GM18868 (cell line): ENCODE results near the gene DIPK1C.

Source experiments
- ATAC-seq: cut with Tn5 transposase; IDR thresholded peaks from one replicate; pipeline ENCODE4 v1.9.1; 2021; ENCODE audit warnings: mild to moderate bottlenecking, moderate library complexity; ENCODE audit not compliant: unreplicated experiment

DIPK1C gene

GRCh38 chr18:74454279-74454751, 2.8 kb downstream of the DIPK1C start:
- no peak for ATAC-seq

GRCh38 chr18:74453642-74454198, 3.4 kb downstream of the DIPK1C start:
- no peak for ATAC-seq

GRCh38 chr18:74453016-74453566, 4.0 kb downstream of the DIPK1C start:
- ATAC-seq: no peak

- ATAC-seq: no peak
These were observed 6.0 kb downstream of the DIPK1C start for GRCh38 chr18:74451148-74451547.

- no peak for ATAC-seq
These were observed 6.5 kb downstream of the DIPK1C start for GRCh38 chr18:74450626-74451025.

GRCh38 chr18:74447404-74448152, 9.5 kb downstream of the DIPK1C start:
- no peak for ATAC-seq

- ATAC-seq: no peak
These were observed 10.3 kb downstream of the DIPK1C start for GRCh38 chr18:74446631-74447403.

GRCh38 chr18:74446178-74446577, 10.9 kb downstream of the DIPK1C start:
- no peak for ATAC-seq

GRCh38 chr18:74445585-74445984, 11.5 kb downstream of the DIPK1C start:
- ATAC-seq: no peak

- no peak for ATAC-seq
These were observed 13.0 kb downstream of the DIPK1C start for GRCh38 chr18:74444104-74444503.

- no peak for ATAC-seq
These were observed 16.2 kb downstream of the DIPK1C start for GRCh38 chr18:74440808-74441427.

GRCh38 chr18:74438091-74438490, 19.0 kb downstream of the DIPK1C start:
- no peak for ATAC-seq

- no peak for ATAC-seq
These were observed 20.8 kb downstream of the DIPK1C start for GRCh38 chr18:74436158-74436769.

- no peak for ATAC-seq
These were observed 21.4 kb downstream of the DIPK1C start for GRCh38 chr18:74435740-74436139.

GRCh38 chr18:74434466-74434865, 22.6 kb downstream of the DIPK1C start:
- no peak for ATAC-seq

GRCh38 chr18:74430806-74431571, 26.1 kb downstream of the DIPK1C start:
- ATAC-seq: no peak

GRCh38 chr18:74430231-74430630, 26.9 kb downstream of the DIPK1C start:
- no peak for ATAC-seq

GRCh38 chr18:74429096-74429495, 28.0 kb downstream of the DIPK1C start:
- no peak for ATAC-seq

GRCh38 chr18:74427442-74428112, 29.5 kb downstream of the DIPK1C start:
- ATAC-seq: no peak
